ENCODE measurements around the gene KSR1. TPM values are rescaled to one million over a fixed set of nuclear protein-coding genes. Genes with fewer than 3 reads are reported as not detected.
"Not testable (repeated sequence)": the region's sequence is repeated elsewhere in the genome, so short reads cannot be mapped to it uniquely, and the experiment has no call there.

KSR1 gene
- total and polyA plus RNA-seq, 8 donors, result 2.7 to 32.1 (median 13.6) TPM

DNA sequence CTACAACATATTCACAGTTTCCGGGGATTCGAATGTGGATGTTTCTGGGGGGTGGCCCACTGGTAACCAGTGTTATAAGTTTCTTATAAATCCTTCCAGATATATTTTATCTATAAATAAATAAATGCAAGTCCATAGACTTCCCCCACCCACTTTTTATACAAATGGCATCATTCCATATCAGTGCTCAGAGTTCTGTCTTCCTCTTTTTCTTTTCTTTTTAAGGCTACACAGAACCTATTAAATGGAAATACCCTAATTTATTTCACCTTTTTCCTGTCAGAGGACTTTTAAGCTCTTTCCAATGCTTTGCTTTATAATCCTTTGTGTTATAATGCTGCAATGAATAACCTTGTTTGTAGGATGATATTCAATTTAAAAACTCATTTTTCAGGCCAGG, 178.5 kb downstream of the KSR1 start:
- no peak for TF ChIP-seq POLR2AphosphoS5 (IDR thresholded peaks at IDR 0.05)
- TF ChIP-seq POLR2A (IDR thresholded peaks at IDR 0.05), result no peak
- no peak for TF ChIP-seq EP300 (IDR thresholded peaks at IDR 0.05)
- TF ChIP-seq CTCF (IDR thresholded peaks at IDR 0.05), result no peak
- H3K27me3 ChIP-seq, result no peaks in the 10 kb centered on the region
- no peak overlapping the region for H3K4me3 ChIP-seq
- intact Hi-C loops (cut with DNase I; ENCODE audit: low total_unique reads), result no loop called here
- peaks cover 22 to 67% (median 52%) of the 10 kb centered on the region in 4 donors for H3K4me1 ChIP-seq
- H3K36me3 ChIP-seq, result peaks cover 0 to 16% (median 12%) of the 10 kb centered on the region in 4 donors
- no peak for DNase-seq
- peak overlapping the region in 2 of 5 donors; percentile 87 to 90 for H3K27ac ChIP-seq
- H3K9me3 ChIP-seq, result no peaks in the 10 kb centered on the region
- WGBS, 5 donors, result 42 to 65% (median 57%) methylated on average over 2 of the region's 2 CpGs

- Histone ChIP-seq H3K9me3 (no peaks in the 10 kb centered on the region), H3K4me1 (peaks cover 22 to 68% (median 53%) of the 10 kb centered on the region in 4 donors), H3K4me3 (no peak overlapping the region), H3K36me3 (peaks cover 0 to 22% (median 18%) of the 10 kb centered on the region in 4 donors), H3K27ac (peak overlapping the region in 3 of 5 donors; percentile 7 to 90 (median 87)), H3K27me3 (no peaks in the 10 kb centered on the region)
- WGBS, 5 donors, result 71 to 79% (median 75%) methylated on average over 6 of the region's 6 CpGs
- DNase-seq, result peak in 1 of 2 donors; percentile 58
- TF ChIP-seq CTCF (IDR thresholded peaks at IDR 0.05), result no peak
- intact Hi-C loops (cut with DNase I; ENCODE audit: low total_unique reads), result no loop called here
These were observed 179.1 kb downstream of the KSR1 start for GRCh38 chr17:27635275-27635823.

DNA sequence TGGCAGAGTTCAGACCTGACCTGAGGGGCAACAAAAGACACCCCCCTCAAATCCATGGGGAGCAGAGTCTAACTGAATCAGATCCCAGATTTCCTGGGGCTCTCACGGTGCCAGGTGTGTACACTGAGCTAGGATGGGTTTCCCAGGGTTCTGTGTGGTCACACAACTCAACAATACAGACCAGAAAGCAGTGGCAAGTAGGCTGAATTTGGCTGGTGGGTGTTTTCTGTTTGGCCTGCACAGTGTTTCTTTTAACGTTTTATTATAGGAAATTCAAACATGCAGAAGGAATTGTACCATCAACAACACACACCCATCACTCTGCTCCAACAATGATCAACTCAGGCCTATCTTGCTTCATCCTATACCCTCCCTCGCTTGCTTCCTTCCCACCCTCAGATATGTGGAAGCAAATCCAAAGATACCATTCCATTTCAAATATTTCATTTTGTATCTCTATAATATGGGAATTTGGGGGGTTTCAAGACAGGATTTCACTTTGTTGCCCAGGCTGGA, 179.8 kb downstream of the KSR1 start:
- peaks cover 22 to 66% (median 47%) of the 10 kb centered on the region in 4 donors for H3K4me1 ChIP-seq
- 62 to 74% (median 67%) methylated on average over 3 of the region's 3 CpGs for whole genome bisulfite sequencing, 5 donors
- peak overlapping the region in 2 of 5 donors; percentile 7 to 39 for H3K27ac ChIP-seq
- H3K27me3 ChIP-seq; H3K4me3 ChIP-seq; H3K9me3 ChIP-seq; DNase-seq; intact Hi-C loops (cut with DNase I; ENCODE audit: low total_unique reads): not testable (repeated sequence)
- H3K36me3 ChIP-seq, result peaks cover 0 to 29% (median 25%) of the 10 kb centered on the region in 4 donors

- DNase-seq; intact Hi-C loops (cut with DNase I; ENCODE audit: low total_unique reads); H3K9me3 ChIP-seq; H3K27me3 ChIP-seq; H3K27ac ChIP-seq; H3K4me3 ChIP-seq: not testable (repeated sequence)
- 85 to 94% (median 91%) methylated on average over 5 to 7 of the region's 7 CpGs for WGBS, 5 donors
- Histone ChIP-seq H3K36me3 (peaks cover 0 to 45% (median 35%) of the 10 kb centered on the region in 4 donors), H3K4me1 (peaks cover 16 to 48% (median 30%) of the 10 kb centered on the region in 4 donors)
These were observed 181.6 kb downstream of the KSR1 start for GRCh38 chr17:27637818-27638217.

DNA sequence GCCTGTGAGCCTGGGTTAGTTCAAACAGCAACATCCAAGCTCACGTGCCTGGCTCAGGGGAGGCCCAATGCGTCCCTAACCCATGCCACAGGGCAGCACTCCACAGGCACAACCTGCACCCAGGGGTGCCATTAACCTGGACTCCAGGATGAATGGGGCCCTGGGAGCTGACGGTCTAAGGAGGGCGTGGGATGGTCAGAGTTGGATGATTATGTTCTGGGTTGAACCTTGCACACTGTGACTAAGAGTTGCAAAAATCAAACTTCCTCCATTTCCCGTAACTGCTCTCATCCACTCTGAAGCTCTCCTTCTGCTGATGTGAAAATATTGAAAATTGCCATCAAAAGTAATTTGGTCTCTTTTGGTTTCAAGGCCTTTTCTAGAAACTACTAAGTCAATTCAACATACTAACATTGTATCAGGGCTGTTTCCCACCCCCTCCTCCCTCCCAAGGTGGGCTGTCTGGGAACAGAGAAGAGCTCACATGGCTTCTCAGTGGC, 182.2 kb downstream of the KSR1 start:
- H3K27ac ChIP-seq; H3K27me3 ChIP-seq; intact Hi-C loops (cut with DNase I; ENCODE audit: low total_unique reads); DNase-seq; H3K9me3 ChIP-seq; H3K4me3 ChIP-seq: not testable (repeated sequence)
- Histone ChIP-seq H3K36me3 (peaks cover 0 to 51% (median 37%) of the 10 kb centered on the region in 4 donors), H3K4me1 (peaks cover 9 to 42% (median 23%) of the 10 kb centered on the region in 4 donors)
- WGBS, 5 donors, result 69 to 91% (median 88%) methylated on average over 1 of the region's 5 CpGs

- WGBS, 5 donors, result 66 to 84% (median 74%) methylated on average over 4 of the region's 4 CpGs
- Histone ChIP-seq H3K27ac (no peak overlapping the region), H3K27me3 (no peaks in the 10 kb centered on the region), H3K4me1 (peaks cover 0 to 27% (median 8%) of the 10 kb centered on the region in 4 donors), H3K36me3 (peaks cover 0 to 59% (median 42%) of the 10 kb centered on the region in 4 donors), H3K4me3 (no peak overlapping the region), H3K9me3 (no peaks in the 10 kb centered on the region)
- intact Hi-C loops (cut with DNase I; ENCODE audit: low total_unique reads), result no loop called here
- no peak for DNase-seq
- TF ChIP-seq POLR2AphosphoS5 (IDR thresholded peaks at IDR 0.05) (no peak), EP300 (IDR thresholded peaks at IDR 0.05) (no peak), CTCF (IDR thresholded peaks at IDR 0.05) (no peak), POLR2A (IDR thresholded peaks at IDR 0.05) (no peak)
These were observed 184.5 kb downstream of the KSR1 start for GRCh38 chr17:27640790-27641189.
